ENCODE measurements around the gene ADGRG1.

The ADGRG1 gene

DNA sequence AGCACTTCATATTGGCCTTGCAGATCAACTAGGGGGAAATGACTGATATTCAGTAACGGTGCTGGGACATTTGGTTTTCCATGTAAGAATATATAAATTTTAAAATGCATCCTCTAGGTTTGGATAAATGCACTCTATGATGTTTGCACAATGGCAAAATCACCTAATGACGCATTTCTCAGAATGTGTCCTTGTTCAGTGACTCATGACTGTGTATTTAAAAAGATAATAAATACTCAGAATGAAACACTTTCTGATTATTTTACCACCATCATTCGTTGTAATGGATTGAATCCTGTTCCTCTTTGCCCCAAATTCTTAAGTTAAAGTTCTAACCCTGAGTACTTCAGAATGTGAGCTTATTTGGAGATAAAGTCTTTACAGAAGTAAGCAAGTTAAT, 17.2 kb upstream of the ADGRG1 start:
- DNase-seq (ENCODE audit: low read depth in 2 of 2), result peak in 1 of 2 donors; percentile 70
- H3K4me3 ChIP-seq (replicated peaks in 1 of 2; ENCODE audit: low read depth in 2 of 2, low read length in 2 of 2), result no peak overlapping the region
- TF ChIP-seq, protein P1, sequence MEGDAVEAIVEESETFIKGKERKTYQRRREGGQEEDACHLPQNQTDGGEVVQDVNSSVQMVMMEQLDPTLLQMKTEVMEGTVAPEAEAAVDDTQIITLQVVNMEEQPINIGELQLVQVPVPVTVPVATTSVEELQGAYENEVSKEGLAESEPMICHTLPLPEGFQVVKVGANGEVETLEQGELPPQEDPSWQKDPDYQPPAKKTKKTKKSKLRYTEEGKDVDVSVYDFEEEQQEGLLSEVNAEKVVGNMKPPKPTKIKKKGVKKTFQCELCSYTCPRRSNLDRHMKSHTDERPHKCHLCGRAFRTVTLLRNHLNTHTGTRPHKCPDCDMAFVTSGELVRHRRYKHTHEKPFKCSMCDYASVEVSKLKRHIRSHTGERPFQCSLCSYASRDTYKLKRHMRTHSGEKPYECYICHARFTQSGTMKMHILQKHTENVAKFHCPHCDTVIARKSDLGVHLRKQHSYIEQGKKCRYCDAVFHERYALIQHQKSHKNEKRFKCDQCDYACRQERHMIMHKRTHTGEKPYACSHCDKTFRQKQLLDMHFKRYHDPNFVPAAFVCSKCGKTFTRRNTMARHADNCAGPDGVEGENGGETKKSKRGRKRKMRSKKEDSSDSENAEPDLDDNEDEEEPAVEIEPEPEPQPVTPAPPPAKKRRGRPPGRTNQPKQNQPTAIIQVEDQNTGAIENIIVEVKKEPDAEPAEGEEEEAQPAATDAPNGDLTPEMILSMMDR (IDR thresholded peaks at IDR 0.05; ENCODE audit: low read depth, low read length), result no peak

DNA sequence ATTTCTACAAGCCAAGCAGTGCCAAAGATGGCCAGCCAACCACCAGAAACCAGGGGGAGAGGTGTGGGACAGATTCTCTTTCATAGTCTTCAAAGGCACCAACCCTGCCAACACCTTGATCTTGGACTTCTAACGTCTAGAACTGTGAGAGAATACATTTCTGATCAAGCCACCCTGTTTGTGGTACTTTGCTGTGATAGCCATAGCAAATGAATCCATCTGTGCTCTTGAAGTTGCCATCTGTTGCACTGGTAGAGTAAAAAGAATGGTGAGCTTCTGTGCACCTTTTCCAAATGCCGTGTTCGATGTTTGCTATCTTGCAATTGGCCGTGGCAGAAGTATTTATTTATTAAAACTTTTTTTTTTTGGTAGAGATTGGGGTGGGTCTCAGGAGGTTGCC, 16.7 kb upstream of the ADGRG1 start:
- no peak overlapping the region for H3K4me3 ChIP-seq (replicated peaks in 1 of 2; ENCODE audit: low read depth in 2 of 2, low read length in 2 of 2)
- no peak for DNase-seq (ENCODE audit: low read depth in 2 of 2)
- TF ChIP-seq, protein P1 (IDR thresholded peaks at IDR 0.05; ENCODE audit: low read depth, low read length), result no peak

DNA sequence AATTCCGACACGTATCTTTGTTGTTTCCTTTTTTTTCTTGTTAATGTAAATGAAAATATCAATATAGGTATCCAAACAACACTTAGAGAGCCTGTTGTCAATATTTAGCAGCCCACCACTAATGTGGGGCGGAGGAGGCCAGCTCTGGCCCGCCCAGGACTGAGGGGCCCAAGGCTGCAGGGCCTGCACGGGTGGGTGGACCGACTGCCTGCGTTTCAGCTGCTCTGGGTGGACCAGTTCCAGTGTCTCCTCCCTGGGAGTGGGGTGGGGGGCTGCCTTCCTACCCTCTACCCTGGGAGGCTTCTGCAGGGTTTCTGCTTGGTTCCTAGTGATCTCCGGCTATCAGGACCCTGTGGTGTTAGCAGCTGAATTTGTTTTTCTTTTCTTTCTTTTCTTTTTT, 15.9 kb upstream of the ADGRG1 start:
- DNase-seq (ENCODE audit: low read depth in 2 of 2), result no peak

DNA sequence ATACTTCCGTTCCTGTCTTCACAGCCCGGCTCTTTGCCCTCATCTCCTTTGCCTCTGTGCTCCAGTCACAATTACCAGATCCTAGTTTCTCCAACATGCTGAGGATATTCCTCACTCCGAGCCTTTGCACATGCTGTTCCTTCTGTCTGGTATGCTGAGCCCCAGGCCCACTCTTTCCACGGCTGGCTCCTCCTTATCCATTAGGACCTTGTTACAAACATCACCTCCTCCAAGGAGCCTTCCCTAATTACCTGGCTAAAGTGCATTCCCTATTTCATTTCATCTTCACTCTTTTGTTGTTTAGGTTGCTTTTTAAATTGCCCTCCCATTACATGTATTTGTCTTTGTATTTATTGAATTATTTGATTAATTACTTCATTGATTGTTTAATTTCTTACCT, 14.9 kb upstream of the ADGRG1 start:
- DNase-seq (ENCODE audit: low read depth in 2 of 2), result no peak
- TF ChIP-seq, protein P1 (IDR thresholded peaks at IDR 0.05; ENCODE audit: low read depth, low read length), result no peak
- H3K4me3 ChIP-seq (replicated peaks in 1 of 2; ENCODE audit: low read depth in 2 of 2, low read length in 2 of 2), result no peak overlapping the region

More for the DNA sequence above, 15.9 kb upstream of the ADGRG1 start:
- TF ChIP-seq, protein P1 (IDR thresholded peaks at IDR 0.05; ENCODE audit: low read depth, low read length), result no peak
- H3K4me3 ChIP-seq (replicated peaks in 1 of 2; ENCODE audit: low read depth in 2 of 2, low read length in 2 of 2), result no peak overlapping the region

DNA sequence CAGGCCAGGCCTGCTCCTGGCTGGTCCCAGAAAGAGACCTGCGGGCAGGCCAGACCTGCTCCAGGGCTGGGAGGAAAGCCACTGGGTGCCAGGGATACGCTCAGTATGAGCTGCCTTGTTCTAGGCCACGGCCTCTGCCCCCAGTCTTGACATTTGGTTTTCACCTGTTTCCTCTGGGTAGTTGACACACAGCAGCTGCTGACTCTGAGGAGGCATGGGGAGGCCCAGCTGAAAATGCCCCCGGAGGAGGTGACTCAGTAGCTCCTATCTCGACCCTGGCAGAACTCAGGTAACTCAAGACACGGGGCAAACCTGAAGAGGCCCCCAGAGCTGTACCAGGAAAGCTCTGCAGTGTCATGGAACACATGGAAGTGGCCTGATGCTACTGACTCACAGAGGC, 13.9 kb upstream of the ADGRG1 start:
- H3K4me3 ChIP-seq (replicated peaks in 1 of 2; ENCODE audit: low read depth in 2 of 2, low read length in 2 of 2), result no peak overlapping the region
- TF ChIP-seq, protein P1 (IDR thresholded peaks at IDR 0.05; ENCODE audit: low read depth, low read length), result no peak
- DNase-seq (ENCODE audit: low read depth in 2 of 2), result no peak

DNA sequence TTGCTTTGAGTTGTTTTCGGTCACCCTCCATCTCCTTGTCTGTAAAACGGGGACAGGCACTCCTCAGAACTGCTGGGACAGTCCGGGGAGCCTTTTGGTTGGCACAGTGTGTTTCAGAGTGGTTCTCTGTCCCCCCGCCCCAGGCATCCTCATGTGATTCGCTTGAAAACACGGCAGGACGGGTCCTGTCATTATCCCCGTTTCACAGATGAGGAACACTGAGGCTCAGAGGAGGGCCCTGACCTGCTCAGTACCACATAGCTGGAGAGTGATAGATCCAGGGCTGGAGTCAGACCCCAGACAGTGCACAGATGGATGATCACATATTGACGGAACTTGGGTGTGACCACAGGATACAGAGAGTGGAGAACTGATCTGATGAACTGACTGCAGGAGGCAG, 13.5 kb upstream of the ADGRG1 start:
- DNase-seq (ENCODE audit: low read depth in 2 of 2), result no peak
- H3K4me3 ChIP-seq (replicated peaks in 1 of 2; ENCODE audit: low read depth in 2 of 2, low read length in 2 of 2), result no peak overlapping the region
- TF ChIP-seq, protein P1 (IDR thresholded peaks at IDR 0.05; ENCODE audit: low read depth, low read length), result no peak

DNA sequence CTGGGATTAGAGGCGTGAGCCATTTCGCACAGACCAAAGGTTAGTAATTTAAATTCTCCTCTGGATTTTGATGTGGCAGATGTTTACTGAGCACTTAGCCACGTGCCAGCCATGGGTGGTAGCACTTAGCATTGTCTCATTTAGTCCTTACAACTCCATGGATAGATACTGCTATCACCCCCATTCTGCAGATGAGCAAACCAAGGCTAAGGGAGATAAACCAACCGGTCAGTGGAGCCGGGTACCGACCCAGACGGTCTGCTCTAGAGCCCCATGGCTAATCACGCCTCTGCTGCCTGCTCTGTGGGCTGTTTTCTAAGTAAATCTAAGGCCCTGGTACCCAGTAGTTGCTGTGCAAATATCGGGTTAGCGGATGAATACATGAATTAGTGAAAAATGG, 12.6 kb upstream of the ADGRG1 start:
- TF ChIP-seq, protein P1 (IDR thresholded peaks at IDR 0.05; ENCODE audit: low read depth, low read length), result no peak
- DNase-seq (ENCODE audit: low read depth in 2 of 2), result no peak
- no peak overlapping the region for H3K4me3 ChIP-seq (replicated peaks in 1 of 2; ENCODE audit: low read depth in 2 of 2, low read length in 2 of 2)

Measured in cardiac fibroblast (primary cell).